Measurements from ENCODE around the gene CPNE5. TPM values are rescaled to one million over a fixed set of nuclear protein-coding genes. Genes with fewer than 3 reads are reported as not detected.

The CPNE5 gene
- total and polyA plus RNA-seq, 12 donors = 0.26 to 3.5 (median 1.1) TPM; not detected in 1

DNA sequence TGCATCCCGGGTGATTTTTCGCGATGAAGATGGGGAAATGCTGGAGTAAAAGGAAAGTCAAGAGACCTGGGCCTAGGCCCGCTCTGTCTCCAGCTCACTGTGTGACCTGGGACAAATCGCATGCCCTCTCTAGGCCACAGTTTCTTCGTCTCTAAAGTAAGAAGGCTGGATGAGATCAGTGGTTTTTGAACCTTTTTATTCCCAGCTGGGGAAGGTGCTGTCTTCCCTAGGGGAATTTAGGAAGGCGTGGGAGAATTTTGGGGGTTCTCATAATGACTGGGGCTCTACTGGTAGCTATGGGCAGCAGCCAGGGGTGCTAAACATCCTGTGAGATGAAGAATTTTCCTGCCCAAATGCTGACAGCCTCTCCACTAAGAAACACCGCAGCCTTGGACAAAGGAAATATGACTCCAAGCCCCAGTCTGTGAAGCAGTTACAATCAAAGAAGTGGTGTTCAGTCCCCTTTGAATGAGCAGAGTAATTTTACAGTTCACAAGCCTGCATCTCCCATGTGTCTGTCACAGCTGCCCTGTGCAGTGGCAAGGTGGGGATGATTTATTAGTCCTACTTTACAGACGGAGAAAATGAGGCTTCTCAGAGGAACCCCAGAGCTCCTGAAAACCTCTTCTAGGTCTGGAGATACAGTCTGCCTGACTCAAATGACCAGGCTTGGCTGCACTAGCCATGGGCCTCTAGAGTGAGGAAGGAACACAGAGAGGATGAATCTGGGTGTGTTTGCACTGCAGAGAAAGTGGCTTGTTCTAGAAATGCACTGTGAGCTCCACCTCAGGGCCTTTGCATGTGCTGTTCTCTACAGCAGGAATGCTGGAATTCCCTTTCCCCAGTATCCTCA, 84.4 kb downstream of the CPNE5 start:
- Histone ChIP-seq H3K36me3 (replicated peaks in 1 of 2) (no peaks in the 10 kb centered on the region), H3K27ac (no peak overlapping the region), H3K4me1 (replicated peaks in 1 of 2) (peaks cover 0 to 24% of the 10 kb centered on the region in 2 donors), H3K4me3 (no peak overlapping the region), H3K27me3 (no peaks in the 10 kb centered on the region), H3K9me3 (replicated peaks in 1 of 3) (no peaks in the 10 kb centered on the region)
- intact Hi-C loops (cut with DNase I) = loop anchor here in 1 of 2 donors (10.0 kb wide), 1 partner anchor 140 kb away; no protein-coding TSS in a partner anchor
- 90 to 93% (median 91%) methylated on average over 8 to 9 of the region's 9 CpGs for WGBS, 4 donors
- no peak for DNase-seq
- TF ChIP-seq, protein P1, sequence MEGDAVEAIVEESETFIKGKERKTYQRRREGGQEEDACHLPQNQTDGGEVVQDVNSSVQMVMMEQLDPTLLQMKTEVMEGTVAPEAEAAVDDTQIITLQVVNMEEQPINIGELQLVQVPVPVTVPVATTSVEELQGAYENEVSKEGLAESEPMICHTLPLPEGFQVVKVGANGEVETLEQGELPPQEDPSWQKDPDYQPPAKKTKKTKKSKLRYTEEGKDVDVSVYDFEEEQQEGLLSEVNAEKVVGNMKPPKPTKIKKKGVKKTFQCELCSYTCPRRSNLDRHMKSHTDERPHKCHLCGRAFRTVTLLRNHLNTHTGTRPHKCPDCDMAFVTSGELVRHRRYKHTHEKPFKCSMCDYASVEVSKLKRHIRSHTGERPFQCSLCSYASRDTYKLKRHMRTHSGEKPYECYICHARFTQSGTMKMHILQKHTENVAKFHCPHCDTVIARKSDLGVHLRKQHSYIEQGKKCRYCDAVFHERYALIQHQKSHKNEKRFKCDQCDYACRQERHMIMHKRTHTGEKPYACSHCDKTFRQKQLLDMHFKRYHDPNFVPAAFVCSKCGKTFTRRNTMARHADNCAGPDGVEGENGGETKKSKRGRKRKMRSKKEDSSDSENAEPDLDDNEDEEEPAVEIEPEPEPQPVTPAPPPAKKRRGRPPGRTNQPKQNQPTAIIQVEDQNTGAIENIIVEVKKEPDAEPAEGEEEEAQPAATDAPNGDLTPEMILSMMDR (IDR thresholded peaks at IDR 0.05) = no peak
- no peak for TF ChIP-seq POLR2A (IDR thresholded peaks at IDR 0.05)

DNA sequence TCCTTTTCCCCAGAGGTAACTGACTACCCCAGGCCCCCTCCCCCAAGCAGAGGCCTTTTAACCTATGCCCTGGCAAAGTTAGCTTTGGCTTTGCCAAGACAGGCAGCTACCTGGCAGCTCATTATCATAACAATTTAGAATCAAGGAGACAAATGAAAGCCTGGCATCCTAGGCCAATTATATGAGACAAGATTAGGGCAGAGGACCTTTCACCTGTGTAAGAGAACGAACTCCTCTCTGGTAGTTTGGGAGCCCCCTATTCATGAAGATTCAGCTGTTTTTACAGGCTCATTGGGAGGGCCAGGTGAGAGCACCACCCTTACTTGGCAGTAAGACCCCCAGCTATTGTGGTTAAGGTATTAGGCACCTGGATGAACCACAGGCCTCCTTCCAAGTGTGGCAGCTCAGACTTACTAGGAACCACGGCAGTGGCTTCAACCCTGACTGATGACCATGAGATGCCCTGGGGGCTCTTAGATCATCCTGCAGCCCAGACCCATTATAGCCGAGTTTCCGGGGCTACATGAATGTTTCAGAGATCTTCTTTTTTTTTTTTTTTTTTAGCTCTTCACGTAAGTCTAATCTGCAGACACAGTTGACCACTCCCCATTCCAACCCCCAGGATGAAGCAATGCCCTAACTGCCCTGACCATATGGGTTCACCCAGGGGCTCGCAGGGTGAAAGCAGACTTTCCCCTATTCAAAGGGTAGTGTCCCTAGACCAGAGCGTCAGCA, 85.4 kb downstream of the CPNE5 start:
- no peaks in the 10 kb centered on the region for H3K9me3 ChIP-seq (replicated peaks in 1 of 3)
- intact Hi-C loops (cut with DNase I) = loop anchor here in 1 of 2 donors (10.0 kb wide), 1 partner anchor 139 kb away; no protein-coding TSS in a partner anchor
- no peak overlapping the region for H3K4me3 ChIP-seq
- 88 to 95% (median 90%) methylated on average over 6 to 7 of the region's 7 CpGs for WGBS, 4 donors
- H3K27me3 ChIP-seq = no peaks in the 10 kb centered on the region
- TF ChIP-seq, protein P1 (IDR thresholded peaks at IDR 0.05) = no peak
- TF ChIP-seq POLR2A (IDR thresholded peaks at IDR 0.05) = no peak
- H3K4me1 ChIP-seq (replicated peaks in 1 of 2) = peaks cover 0 to 24% of the 10 kb centered on the region in 2 donors
- H3K36me3 ChIP-seq (replicated peaks in 1 of 2) = no peaks in the 10 kb centered on the region
- no peak for DNase-seq
- H3K27ac ChIP-seq = no peak overlapping the region

DNA sequence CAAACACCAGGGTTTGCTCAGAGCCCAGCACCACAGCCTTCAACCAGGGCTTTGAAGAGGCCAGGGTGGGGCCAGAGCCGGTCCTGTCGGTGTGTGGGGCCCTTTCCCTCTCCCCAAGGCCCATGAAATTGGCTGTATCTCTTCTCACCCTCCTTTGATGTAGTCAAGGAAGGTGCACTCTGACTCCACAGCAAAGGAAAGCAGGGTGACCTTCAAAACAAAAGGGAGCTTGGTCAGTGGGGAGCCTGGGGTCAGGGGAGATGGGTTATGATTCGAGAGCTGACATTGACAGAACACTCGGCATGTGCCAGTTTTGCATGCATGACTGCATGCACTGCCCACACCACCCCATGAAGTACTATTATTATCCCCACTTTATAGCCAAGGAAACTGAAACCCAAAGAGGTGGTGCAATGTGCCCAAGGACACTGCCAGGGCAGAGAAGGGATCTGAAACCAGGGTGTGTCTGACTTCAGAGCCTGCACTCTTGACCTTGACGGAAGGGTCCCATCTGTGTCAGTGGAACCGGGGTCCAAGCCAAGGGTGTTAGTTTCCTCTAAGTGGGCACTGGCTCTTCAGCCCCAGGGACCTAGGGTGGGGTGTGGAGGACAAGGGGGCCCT, 86.2 kb downstream of the CPNE5 start:
- TF ChIP-seq POLR2A (IDR thresholded peaks at IDR 0.05) = no peak
- TF ChIP-seq, protein P1 (IDR thresholded peaks at IDR 0.05) = no peak
- DNase-seq = peak in 3 of 7 donors; percentile 37 to 54 (median 40)
- Histone ChIP-seq H3K9me3 (replicated peaks in 1 of 3) (no peaks in the 10 kb centered on the region), H3K4me1 (replicated peaks in 1 of 2) (peaks cover 0 to 24% of the 10 kb centered on the region in 2 donors), H3K27ac (no peak overlapping the region), H3K36me3 (replicated peaks in 1 of 2) (no peaks in the 10 kb centered on the region), H3K4me3 (no peak overlapping the region), H3K27me3 (no peaks in the 10 kb centered on the region)
- intact Hi-C loops (cut with DNase I) = loop anchor here in 1 of 2 donors (10.0 kb wide), 1 partner anchor 138 kb away; no protein-coding TSS in a partner anchor
- WGBS, 4 donors = 48 to 59% (median 54%) methylated on average over 5 to 6 of the region's 6 CpGs

Measured in adrenal gland (tissue), 12 donors.